ENCODE measurements around the gene DENND4B. TPM values are rescaled to one million over a fixed set of nuclear protein-coding genes. Genes with fewer than 3 reads are reported as not detected.
A peak's percentile ranks its signal among the peaks of the same experiment; 100 is the strongest.

Gene DENND4B
- total and polyA plus RNA-seq, 2 donors from 2014 or later, result 13.2 to 60.6 TPM

DNA sequence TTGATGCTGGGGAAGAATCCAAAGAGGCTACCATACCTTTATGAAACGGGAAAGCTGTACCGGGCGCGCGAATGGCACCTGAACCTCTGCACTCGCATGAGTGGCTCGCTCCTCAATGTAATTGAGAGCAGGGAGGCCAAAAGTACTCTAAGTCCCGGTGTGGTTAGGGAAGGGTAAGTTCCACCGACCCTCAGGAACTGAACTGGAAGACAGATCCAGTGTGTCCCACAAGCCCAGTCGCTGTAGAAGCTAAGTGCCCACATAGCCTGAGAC lies 24.8 kb downstream of the DENND4B start:
- H3K9ac ChIP-seq (ENCODE audit: low read length in 3 of 3), result peak overlapping the region; percentile 81 to 89 (median 84)
- DNase-seq (peak in 2 of 5 donors; percentile 47 to 56), FAIRE-seq (no peak)
- peaks cover 0 to 6% (median 0%) of the 10 kb centered on the region in 3 donors for H3K36me3 ChIP-seq (ENCODE audit: control insufficient read depth in 2 of 3, insufficient read depth in 3 of 3, low read length in 3 of 3)
- H3K4me1 ChIP-seq (ENCODE audit: control insufficient read depth in 2 of 3, insufficient read depth in 2 of 3, low read depth in 1 of 3, low read length in 3 of 3), result peaks cover 7 to 27% (median 18%) of the 10 kb centered on the region in 3 donors
- H3K27me3 ChIP-seq (ENCODE audit: control insufficient read depth, insufficient read depth, low read length), result no peaks in the 10 kb centered on the region
- H3K27ac ChIP-seq (ENCODE audit: low read depth in 2 of 2, low read length in 2 of 2), result peak overlapping the region; percentile 90 to 91
- peak overlapping the region; percentile 82 to 91 (median 89) for H3K4me3 ChIP-seq (ENCODE audit: low read length in 3 of 3)
- no peak for TF ChIP-seq CTCF (IDR thresholded peaks at IDR 0.05; ENCODE audit: borderline replicate concordance, extremely low read depth, insufficient read depth)
- H3K9me3 ChIP-seq (ENCODE audit: control insufficient read depth in 2 of 3, insufficient read depth in 1 of 3, low read length in 3 of 3), result no peaks in the 10 kb centered on the region
- intact Hi-C loops (cut with DNase I), result no loop called here

- TF ChIP-seq CTCF (IDR thresholded peaks at IDR 0.05; ENCODE audit: borderline replicate concordance, extremely low read depth, insufficient read depth), result no peak
- peak overlapping the region; percentile 81 to 89 (median 84) for H3K9ac ChIP-seq (ENCODE audit: low read length in 3 of 3)
- FAIRE-seq (no peak), DNase-seq (peak in 1 of 5 donors; percentile 3)
- H3K27ac ChIP-seq (ENCODE audit: low read depth in 2 of 2, low read length in 2 of 2), result peak overlapping the region; percentile 90 to 91
- peaks cover 0 to 6% (median 0%) of the 10 kb centered on the region in 3 donors for H3K36me3 ChIP-seq (ENCODE audit: control insufficient read depth in 2 of 3, insufficient read depth in 3 of 3, low read length in 3 of 3)
- peaks cover 7 to 27% (median 18%) of the 10 kb centered on the region in 3 donors for H3K4me1 ChIP-seq (ENCODE audit: control insufficient read depth in 2 of 3, insufficient read depth in 2 of 3, low read depth in 1 of 3, low read length in 3 of 3)
- peak overlapping the region; percentile 82 to 91 (median 89) for H3K4me3 ChIP-seq (ENCODE audit: low read length in 3 of 3)
- intact Hi-C loops (cut with DNase I), result no loop called here
- H3K27me3 ChIP-seq (ENCODE audit: control insufficient read depth, insufficient read depth, low read length), result no peaks in the 10 kb centered on the region
- no peaks in the 10 kb centered on the region for H3K9me3 ChIP-seq (ENCODE audit: control insufficient read depth in 2 of 3, insufficient read depth in 1 of 3, low read length in 3 of 3)
Measured at GRCh38 chr1:153921080-153921802, 25.3 kb downstream of the DENND4B start.

- H3K4me1 ChIP-seq (ENCODE audit: control insufficient read depth in 2 of 3, insufficient read depth in 2 of 3, low read depth in 1 of 3, low read length in 3 of 3), result peaks cover 7 to 27% (median 18%) of the 10 kb centered on the region in 3 donors
- no peak for FAIRE-seq
- peak in 2 of 5 donors; percentile 20 to 53 for DNase-seq
- H3K9me3 ChIP-seq (ENCODE audit: control insufficient read depth in 2 of 3, insufficient read depth in 1 of 3, low read length in 3 of 3), result no peaks in the 10 kb centered on the region
- peaks cover 0 to 6% (median 0%) of the 10 kb centered on the region in 3 donors for H3K36me3 ChIP-seq (ENCODE audit: control insufficient read depth in 2 of 3, insufficient read depth in 3 of 3, low read length in 3 of 3)
- peak overlapping the region in 2 of 3 donors; percentile 27 to 89 for H3K9ac ChIP-seq (ENCODE audit: low read length in 3 of 3)
- no peaks in the 10 kb centered on the region for H3K27me3 ChIP-seq (ENCODE audit: control insufficient read depth, insufficient read depth, low read length)
- peak overlapping the region in 2 of 3 donors; percentile 9 to 82 for H3K4me3 ChIP-seq (ENCODE audit: low read length in 3 of 3)
- H3K27ac ChIP-seq (ENCODE audit: low read depth in 2 of 2, low read length in 2 of 2), result no peak overlapping the region
- TF ChIP-seq CTCF (IDR thresholded peaks at IDR 0.05; ENCODE audit: borderline replicate concordance, extremely low read depth, insufficient read depth), result peak; percentile 4
- intact Hi-C loops (cut with DNase I), result no loop called here
Measured at GRCh38 chr1:153919876-153920852, 26.4 kb downstream of the DENND4B start.

Measured in kidney (tissue), 14 donors.